NOMO-1 (cell line): ENCODE results near the gene CCDC87.
"Not testable (repeated sequence)": the region's sequence is repeated elsewhere in the genome, so short reads cannot be mapped to it uniquely, and the experiment has no call there.

Experiments used
- DNase-seq, 2 experiments: peaks; one replicate each; lab custom pipeline; 2025; ENCODE audit not compliant: unreplicated experiment in 2 of 2; lab: John Stamatoyannopoulos, UW

Gene CCDC87, protein sequence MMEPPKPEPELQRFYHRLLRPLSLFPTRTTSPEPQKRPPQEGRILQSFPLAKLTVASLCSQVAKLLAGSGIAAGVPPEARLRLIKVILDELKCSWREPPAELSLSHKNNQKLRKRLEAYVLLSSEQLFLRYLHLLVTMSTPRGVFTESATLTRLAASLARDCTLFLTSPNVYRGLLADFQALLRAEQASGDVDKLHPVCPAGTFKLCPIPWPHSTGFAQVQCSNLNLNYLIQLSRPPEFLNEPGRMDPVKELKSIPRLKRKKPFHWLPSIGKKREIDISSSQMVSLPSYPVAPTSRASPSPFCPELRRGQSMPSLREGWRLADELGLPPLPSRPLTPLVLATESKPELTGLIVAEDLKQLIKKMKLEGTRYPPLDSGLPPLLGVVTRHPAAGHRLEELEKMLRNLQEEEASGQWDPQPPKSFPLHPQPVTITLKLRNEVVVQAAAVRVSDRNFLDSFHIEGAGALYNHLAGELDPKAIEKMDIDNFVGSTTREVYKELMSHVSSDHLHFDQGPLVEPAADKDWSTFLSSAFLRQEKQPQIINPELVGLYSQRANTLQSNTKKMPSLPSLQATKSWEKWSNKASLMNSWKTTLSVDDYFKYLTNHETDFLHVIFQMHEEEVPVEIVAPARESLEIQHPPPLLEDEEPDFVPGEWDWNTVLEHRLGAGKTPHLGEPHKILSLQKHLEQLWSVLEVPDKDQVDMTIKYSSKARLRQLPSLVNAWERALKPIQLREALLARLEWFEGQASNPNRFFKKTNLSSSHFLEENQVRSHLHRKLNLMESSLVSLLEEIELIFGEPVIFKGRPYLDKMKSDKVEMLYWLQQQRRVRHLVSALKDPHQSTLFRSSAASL

DNA sequence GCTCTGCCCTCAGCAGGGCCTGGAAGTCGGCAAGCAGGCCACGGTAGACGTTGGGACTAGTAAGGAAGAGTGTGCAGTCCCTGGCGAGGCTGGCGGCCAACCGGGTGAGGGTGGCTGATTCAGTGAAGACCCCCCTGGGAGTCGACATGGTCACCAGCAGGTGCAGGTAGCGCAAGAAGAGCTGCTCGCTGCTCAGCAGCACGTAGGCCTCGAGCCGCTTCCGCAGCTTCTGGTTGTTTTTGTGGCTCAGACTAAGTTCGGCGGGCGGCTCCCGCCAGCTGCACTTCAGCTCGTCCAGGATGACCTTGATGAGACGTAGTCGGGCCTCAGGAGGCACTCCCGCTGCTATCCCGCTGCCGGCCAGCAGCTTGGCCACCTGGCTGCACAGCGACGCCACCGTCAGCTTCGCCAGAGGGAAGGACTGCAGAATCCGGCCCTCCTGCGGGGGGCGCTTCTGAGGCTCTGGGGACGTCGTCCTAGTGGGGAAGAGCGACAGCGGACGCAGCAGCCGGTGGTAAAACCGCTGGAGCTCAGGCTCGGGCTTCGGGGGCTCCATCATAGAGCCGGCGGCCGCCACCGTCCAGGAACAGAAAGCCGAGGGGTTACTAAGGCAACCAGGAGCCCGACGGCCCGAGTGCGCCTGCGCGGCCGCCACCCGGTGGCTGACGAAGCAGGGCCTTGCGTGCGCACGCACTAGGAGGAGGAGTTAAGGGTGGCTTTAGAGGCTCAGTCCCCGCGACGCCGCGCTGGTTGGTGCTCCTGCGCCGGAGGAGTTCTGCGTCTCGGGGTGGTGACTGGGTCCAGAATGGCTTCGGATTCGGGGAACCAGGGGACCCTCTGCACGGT is at the start of gene CCDC87, which contains the start of gene CCS:
CCDC87 (minus strand) TSS at position 607 of the 846 bp plus-strand sequence; CDS start at position 559, 48 bp downstream.
CCS (plus strand) TSS at position 729 of the 846 bp plus-strand sequence; CDS start at position 806, 77 bp downstream.
- DNase-seq: peak; percentile 96 to 97

DNA sequence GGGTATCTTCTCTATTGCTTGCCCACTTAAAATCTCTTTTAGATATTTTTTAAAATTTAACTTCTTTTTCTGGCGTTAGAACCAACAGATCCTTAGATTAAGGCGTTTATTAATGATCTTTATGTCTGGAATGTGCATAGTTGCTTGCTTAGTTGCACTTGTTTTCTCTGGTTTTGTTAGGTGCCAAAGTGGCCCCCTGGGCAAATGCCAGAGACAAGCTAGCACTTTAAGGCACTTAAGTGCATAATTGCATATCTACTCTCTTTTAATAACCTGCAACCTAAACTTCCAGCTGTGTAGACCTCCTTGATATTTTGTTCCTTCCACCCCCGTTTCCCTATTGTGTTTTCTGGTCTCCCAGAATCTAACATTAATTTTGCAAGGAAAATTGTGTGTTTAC is 49.0 kb upstream of the CCDC87 start:
- no peak for DNase-seq

DNA sequence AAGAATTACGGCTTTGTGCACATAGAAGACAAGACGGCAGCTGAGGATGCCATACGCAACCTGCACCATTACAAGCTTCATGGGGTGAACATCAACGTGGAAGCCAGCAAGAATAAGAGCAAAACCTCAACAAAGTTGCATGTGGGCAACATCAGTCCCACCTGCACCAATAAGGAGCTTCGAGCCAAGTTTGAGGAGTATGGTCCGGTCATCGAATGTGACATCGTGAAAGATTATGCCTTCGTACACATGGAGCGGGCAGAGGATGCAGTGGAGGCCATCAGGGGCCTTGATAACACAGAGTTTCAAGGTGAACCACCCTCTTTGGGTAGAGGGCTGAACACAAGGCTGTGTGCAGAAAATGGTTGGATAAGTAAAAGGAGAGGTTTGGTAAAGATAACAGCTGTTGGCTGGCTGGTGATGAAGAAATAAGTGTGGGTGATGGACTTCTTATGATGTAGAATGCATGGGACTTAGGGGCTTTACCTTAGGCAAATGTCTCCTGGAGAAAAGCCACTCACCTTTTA is 47.0 kb upstream of the CCDC87 start:
- DNase-seq: not testable (repeated sequence)

DNA sequence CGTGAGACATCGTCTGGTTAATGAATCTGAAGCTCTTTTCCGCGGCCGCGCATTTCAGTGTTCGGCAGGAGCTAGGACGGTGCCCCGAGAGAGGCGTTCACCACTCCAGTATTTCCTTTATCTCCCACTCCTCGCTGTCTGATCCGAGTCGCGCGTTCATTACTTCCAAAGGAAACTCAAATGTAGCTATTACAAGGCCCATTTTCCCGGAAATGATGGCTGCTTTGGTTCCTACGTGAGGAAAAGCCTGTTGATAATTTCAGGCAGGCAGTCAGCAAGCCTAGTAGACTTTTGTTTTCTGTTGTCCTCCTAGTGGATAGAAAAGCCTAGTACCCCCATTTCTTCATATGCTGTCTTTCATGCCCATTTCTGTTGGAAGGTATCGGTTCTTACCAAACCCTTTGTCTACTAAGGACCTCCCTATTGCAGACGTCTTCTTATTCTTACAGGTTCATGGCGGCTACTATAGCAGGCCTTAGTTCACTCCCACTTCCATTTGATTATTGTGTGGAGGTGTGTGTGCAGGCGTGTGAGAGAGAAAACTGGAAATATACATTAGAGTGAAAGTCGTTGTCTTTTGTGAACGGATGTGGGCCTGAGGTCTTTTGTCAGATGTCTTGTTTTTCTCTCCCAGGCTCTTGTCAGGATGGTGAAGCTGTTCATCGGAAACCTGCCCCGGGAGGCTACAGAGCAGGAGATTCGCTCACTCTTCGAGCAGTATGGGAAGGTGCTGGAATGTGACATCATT is 46.4 kb upstream of the CCDC87 start:
- peak; percentile 17 to 45 for DNase-seq

DNA sequence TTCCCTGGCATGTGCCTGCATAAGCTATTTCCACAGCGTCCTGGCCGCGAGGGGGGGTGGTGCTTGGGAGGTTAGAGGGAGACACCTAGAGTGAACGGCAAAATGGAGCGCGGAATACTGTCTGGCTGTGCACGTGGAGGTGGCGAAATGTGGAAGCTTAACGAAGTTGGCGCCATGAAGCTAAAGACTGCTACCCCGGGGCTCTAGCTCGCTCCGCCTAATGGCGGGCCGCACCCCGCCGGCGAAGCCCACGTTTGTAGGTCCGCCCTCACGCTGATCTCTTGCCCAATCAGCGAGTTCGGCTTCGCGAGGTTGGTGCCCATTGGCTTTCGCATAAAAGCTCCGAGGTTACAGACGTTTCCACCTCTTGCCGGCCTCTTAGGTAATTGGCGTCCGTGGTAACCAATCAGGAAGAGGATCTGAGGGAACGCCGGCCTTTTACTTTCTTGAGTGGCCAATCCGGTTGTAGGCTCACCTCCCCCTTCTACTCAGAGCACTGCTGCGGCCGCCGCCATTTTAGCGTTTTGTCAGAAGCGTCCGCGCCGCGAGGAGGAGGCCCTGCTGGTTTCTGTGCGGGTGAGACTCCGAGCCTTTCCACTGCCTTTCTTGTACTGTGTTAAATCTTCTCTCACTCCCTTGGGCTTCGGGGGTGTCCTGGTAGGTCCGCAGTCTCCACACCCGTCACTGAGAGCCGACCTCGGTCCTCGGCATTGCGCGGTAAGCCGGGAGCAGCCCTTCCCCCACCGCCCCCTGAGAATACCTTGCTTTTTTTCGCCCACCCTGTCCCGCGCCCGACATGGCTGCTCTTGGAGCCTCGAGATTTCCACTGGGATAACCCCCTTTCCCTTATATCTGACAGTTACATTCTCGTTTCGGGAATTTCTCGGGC is 45.6 kb upstream of the CCDC87 start, which contains the start of gene RBM4:
RBM4 (plus strand) TSS at position 527 of the 889 bp plus-strand sequence. CDS start 1,009 bp downstream, outside the sequence.
- DNase-seq: peak; percentile 99

DNA sequence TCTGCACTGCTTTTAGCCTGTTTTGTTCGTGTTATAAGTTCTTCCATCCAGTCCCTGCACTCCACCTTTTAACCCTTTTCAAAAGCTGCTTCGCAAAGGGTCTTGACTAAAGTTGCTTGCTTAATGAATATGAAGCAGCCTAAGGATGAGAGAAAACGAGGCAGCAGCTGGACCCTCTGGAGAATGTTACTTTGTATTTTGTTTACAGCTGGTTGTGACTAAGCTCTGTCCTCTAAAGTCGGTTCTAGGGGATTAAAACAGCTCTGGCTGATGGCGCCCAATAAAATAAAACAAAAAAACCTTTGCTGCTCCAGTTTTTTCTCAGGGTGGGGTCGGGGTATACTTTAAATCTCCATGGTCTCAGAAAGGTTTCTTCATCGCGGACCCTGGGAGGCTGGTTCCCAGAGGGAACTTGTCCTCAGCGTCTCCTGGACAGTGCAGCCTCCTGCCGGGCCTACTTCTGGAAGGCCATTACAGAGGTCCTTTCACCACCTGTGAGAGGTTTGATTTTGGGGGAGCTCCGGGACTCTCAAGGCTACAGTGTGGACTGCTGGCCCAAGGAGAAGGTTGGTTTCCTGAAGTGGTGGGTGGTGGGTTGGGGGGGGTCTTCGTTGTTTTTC is 44.8 kb upstream of the CCDC87 start:
- DNase-seq: no peak

DNA sequence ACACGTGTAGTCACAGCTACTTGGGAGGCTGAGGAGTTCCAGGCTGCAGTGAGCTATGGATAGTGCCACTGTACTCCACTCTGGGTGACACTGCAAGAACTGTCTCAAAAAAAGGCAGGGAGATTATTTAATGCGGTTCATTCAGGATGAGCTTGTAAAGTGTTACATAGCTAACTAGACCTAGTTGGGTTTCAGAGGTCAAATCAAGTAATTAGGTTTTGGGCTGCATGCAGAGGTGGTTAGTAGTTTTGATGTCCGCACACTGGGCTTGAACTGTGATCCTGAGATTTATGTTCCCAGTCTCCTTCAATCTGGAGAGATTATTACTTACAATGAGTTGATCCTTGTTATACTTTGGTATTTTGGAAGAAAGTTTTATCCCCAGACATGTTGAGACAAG is 43.5 kb upstream of the CCDC87 start:
- DNase-seq: no peak

DNA sequence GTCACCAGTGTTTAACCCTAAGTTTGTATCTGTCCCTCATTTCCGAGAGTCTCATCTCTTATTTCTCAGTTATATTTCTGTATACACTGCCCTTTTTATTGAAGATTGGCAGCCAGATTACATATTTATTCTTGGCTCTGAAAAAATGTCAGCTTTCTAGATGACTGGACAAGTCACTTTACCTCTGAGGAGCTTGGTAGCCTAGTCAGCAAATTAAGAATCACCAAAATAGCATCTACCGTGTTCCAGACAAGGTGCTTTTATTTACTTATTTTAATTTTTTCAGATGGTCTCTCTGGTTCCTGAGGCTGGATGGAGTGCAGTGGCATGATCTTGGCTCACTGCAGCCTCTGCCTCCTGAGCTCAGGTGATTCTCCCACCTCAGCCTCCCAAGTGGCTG is 40.1 kb upstream of the CCDC87 start:
- DNase-seq: no peak

DNA sequence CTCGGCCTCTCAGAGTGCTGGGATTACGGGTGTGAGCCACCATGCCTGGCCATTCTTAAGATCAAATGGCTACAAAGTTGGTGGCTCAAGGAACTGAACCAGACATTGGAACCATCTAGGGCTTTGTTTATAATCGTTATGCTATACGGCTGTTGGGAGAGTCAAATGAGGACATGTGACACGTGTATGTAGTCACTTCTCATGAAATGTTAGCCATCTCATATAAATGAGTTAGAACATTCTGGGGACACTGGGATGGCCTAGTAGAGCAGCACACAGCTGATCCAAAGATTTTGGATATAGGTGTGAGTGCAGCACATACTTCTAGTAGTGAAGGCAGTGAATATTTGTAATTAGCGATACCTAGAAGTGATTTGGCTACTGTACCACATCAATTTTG is 39.0 kb upstream of the CCDC87 start:
- no peak for DNase-seq

DNA sequence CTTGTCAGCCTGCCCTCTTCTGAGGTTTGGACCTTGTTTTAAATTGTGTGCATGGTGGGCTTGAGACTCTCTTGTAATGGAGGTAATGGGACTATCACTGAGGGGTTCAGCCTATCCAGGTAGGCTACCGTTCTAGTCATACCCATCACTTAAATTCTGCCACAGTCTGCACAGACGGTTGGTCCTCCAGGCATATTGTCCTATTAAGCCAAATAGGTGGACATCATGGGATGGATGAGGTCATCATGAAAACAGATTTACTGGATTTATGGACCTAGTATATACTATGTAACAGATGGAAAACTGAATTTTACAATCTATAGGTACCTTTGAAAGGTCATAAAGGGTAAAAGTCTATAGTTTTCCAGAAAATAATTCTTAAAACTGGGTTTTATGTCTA is 36.5 kb upstream of the CCDC87 start:
- DNase-seq: no peak

DNA sequence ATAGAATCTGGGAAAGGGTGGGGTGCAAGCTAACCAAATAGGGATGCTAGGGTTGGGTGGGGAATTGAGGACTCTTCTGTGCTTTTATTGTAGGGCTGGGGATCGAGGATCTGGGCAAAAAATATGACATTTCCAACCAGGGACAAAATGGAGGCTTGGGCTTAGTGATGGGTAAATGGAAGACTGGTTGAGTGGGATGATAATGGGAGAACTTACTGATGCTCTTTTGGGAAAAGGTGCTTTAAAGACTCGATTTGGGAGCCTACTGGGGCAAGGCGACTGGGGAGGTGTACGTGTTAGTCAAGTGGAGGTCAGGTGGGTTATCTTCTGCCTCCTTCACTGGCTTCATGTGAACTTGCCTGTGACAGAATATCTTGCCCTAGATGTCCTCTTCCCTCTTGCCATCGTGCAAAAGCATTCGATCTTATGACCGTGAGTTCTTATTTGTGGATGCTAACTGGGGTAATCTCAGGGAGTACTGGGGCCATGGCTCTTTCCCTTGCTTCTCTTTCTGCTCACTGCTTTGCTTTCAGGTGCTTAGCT is 35.3 kb upstream of the CCDC87 start:
- no peak for DNase-seq

DNA sequence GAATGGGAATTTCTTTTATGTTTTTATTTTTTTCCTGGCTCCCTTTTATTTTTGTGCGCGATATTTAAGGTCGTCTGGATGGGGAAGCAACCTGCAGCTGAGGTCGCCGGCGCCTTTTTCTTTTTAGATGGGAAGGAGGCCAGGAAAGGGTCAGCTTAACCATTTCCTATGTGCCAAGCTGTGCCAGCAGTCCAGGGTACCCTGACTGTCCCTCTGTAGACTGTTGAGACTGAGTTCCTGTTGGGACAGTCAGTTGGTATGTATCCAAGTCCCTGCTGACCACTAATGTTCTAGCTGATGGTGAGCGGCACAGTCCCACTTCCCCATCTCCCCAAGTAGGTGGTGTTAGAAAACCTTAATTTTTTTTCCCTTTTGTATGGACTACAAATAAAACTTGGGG is 34.1 kb upstream of the CCDC87 start:
- DNase-seq: no peak

DNA sequence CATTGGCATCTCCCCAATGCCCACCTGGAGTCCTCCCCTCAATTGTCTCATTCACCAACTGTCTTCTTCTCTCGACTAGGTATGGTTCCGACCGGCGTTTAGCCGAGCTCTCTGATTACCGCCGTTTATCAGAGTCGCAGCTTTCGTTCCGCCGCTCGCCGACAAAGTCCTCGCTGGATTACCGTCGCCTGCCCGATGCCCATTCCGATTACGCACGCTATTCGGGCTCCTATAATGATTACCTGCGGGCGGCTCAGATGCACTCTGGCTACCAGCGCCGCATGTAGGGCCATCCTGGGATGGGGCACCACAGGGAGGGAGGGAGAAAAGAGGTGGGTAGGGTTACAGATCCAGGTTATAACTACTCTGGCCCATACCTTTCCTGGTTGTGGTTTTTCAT is 33.5 kb upstream of the CCDC87 start:
- DNase-seq: no peak

DNA sequence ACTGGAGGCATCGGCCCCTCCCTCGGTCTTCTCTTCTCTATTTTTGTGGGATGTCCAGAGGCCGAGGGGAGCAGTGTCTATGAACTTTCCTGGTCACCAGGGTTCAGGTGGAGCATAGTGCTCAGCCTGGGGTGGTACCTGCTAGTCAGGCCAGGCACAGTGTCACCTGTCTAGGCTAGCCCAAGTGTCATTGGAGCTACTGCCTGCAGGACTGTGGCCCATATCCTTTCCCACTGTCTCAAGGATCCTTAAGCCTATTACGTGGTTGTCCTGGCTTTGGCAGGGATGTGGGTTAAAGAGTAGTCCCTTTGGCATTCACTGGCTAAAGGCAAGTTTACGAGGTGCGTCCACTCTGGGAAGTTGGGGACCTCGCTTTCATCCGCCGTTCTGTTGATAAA is 32.9 kb upstream of the CCDC87 start:
- DNase-seq: no peak

DNA sequence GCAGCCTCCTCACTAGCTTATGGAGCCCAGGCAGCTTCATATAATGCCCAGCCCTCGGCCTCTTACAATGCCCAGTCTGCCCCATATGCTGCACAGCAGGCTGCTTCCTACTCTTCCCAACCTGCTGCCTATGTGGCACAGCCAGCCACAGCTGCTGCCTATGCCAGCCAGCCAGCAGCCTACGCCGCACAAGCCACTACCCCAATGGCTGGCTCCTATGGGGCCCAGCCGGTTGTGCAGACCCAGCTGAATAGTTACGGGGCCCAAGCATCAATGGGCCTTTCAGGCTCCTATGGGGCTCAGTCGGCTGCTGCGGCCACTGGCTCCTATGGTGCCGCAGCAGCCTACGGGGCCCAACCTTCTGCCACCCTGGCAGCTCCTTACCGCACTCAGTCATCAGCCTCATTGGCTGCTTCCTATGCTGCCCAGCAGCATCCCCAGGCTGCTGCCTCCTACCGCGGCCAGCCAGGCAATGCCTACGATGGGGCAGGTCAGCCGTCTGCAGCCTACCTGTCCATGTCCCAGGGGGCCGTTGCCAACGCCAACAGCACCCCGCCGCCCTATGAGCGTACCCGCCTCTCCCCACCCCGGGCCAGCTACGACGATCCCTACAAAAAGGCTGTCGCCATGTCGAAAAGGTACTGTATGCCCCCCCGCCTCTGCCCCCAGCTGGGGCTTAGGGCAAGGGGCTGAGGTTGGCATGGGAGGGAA is 32.3 kb upstream of the CCDC87 start:
- DNase-seq: no peak

DNA sequence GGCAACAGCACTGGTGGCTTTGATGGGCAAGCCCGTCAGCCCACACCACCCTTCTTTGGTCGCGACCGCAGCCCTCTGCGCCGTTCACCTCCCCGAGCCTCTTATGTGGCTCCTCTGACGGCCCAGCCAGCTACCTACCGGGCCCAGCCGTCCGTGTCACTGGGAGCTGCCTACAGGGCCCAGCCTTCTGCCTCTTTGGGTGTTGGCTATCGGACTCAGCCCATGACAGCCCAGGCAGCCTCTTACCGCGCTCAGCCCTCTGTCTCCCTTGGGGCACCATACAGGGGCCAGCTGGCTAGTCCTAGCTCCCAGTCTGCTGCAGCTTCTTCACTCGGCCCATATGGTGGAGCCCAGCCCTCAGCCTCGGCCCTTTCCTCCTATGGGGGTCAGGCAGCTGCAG is 31.6 kb upstream of the CCDC87 start:
- no peak for DNase-seq

DNA sequence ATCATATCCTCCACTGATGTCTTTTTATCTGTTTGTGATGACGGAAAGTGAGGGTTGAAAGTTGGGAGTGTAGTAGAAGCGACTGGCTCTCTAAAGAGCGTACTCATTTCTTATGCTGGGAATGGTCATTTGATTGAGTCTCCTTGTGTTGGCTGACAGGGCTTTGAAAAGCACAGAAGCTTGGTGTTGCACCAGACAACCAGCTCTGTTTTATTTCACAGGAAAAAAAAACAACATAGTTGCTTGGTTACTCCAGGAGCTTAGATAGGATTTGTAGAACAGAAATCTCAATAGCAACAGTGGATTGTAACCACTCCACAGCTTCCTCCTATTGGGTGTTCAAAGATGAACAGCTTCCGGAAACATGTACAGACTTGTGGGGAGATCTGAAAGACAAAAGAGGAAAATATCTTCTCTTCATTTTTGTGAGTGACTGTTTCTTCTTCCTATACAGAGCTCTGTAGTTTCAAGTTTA is 26.3 kb upstream of the CCDC87 start:
- DNase-seq: peak; percentile 67 to 95
